Chondrocyte (in vitro differentiated cells): Measurements from ENCODE around the gene PCSK4. TPM values are rescaled to one million over a fixed set of nuclear protein-coding genes. Genes with fewer than 3 reads are reported as not detected.

Experiments used
- DNase-seq: peaks from one replicate; pipeline ENCODE4 v3.0.0; 2021; ENCODE audit warnings: mixed read lengths, low spot score
- H3K27ac Mint-ChIP-seq: one replicate; pipeline ENCODE4 v1.8.0; 2021; ENCODE audit warnings: mild to moderate bottlenecking, moderate library complexity, mixed read lengths; ENCODE audit not compliant: unreplicated experiment
- H3K27me3 Mint-ChIP-seq: 2 replicates; pipeline ENCODE4 v1.8.0; 2021; ENCODE audit warnings: low read depth, mixed read lengths
- H3K36me3 Mint-ChIP-seq: 2 replicates; pipeline ENCODE4 v1.8.0; 2021; ENCODE audit warnings: low read depth, mixed read lengths
- H3K4me1 Mint-ChIP-seq: 2 replicates; pipeline ENCODE4 v1.8.0; 2021; ENCODE audit warnings: low read depth, mild to moderate bottlenecking, mixed read lengths
- H3K4me3 Mint-ChIP-seq: one replicate; pipeline ENCODE4 v1.8.0; 2021; ENCODE audit warnings: mild to moderate bottlenecking, moderate library complexity, mixed read lengths; ENCODE audit not compliant: unreplicated experiment
- H3K9me3 Mint-ChIP-seq: 2 replicates; pipeline ENCODE4 v1.8.0; 2021; ENCODE audit warnings: low read depth, mixed read lengths
- CTCF ChIP-seq: fragments of 200-600 bp; sonication (generic); IDR thresholded peaks from 2 replicates; pipeline ENCODE4 v1.5.0; 2021; ENCODE audit warnings: antibody characterized with exemption, mild to moderate bottlenecking, moderate library complexity
- total RNA-seq: library from RNA; stranded (reverse); gene quantifications from 3 replicates; pipeline ENCODE4 v1.2.1, GENCODE V29; 2021

The PCSK4 gene
- total RNA-seq, 1 donor from 2014 or later = 3.9 TPM

DNA sequence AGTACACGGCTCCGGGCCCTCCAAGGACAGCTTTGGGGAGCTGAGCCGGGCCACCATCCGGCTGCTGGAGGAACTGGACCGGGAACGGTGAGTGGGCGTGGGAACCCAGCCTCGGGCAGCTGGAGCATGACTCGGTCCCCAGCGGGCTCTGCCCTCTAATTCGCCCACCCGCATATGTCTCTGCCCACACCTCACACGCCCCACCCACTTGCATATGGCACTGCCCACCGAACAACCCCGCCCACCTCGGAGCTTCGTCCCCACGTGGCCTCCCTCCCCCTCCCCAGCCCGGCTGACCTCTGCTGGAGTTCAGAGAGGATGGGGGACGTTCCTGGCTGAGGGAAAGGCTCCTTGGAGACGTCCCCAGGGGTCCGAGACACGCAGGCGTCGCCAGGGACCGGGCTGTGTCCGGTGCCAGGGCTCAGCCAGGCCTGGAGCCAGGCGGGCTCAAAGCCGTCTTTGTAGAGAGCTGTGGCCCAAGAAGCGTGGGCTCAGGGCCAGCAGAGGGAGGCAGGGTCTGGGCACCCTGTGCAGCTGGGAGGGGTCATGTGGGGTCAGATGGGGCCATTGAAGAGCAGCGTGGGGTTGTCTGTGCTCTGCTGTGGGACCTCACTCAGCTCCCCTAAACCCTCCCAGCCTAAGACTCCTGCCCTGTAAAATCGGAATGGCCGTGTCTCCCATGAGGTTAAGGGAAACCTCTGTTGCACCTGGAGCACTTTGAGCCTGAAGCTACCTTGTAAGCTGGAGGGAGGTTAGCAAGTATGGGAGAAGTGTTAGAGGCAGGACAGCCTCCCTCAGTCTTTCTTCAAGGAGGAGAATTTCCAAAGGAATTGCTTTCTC is 36.4 kb downstream of the PCSK4 start:
- peak; percentile 27 for TF ChIP-seq CTCF
- Mint-ChIP-seq H3K27ac (no peak overlapping the region), H3K9me3 (no peaks in the 10 kb centered on the region), H3K27me3 (peaks cover 24% of the 10 kb centered on the region), H3K4me3 (no peak overlapping the region), H3K36me3 (peaks cover 2% of the 10 kb centered on the region), H3K4me1 (peaks cover 16% of the 10 kb centered on the region)
- DNase-seq = no peak

DNA sequence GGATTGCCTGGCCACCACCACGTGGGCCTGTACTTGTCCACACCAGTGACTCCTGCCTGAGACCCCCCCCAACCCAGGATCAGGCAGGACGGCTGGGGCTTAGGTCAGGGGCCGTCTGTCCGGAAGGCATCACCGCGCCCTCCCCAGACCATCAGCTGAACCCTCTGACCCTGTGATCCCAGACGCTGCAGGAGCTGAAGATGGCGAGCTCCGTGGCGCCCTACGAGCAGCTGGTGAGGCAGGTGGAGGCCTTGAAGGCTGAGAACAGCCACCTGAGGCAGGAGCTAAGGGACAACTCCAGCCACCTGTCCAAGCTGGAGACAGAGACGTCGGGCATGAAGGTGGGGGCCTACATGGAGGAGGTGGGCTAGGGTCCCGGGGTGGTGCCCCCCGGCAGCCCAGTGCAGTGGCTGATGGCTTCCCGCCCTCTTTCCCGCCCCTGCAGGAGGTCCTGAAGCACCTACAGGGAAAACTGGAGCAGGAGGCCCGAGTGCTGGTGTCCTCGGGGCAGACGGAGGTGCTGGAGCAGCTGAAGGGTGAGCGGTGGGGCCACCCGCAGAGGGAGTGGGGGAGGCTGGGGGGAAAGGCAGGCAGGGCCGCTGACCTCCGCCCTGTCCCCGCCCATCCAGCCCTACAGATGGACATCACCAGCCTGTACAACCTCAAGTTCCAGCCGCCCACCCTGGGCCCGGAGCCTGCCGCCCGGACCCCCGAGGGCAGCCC is 37.2 kb downstream of the PCSK4 start:
- Mint-ChIP-seq H3K27me3 (peaks cover 24% of the 10 kb centered on the region), H3K4me3 (no peak overlapping the region), H3K27ac (no peak overlapping the region)

GRCh38 chr19:1451916-1452801 is 38.0 kb downstream of the PCSK4 start:
- peaks cover 17% of the 10 kb centered on the region for H3K4me1 Mint-ChIP-seq
- no peak overlapping the region for H3K27ac Mint-ChIP-seq
- no peak for DNase-seq
- no peak for TF ChIP-seq CTCF
- peaks cover 26% of the 10 kb centered on the region for H3K27me3 Mint-ChIP-seq
- no peaks in the 10 kb centered on the region for H3K9me3 Mint-ChIP-seq
- no peak overlapping the region for H3K4me3 Mint-ChIP-seq
- peaks cover 2% of the 10 kb centered on the region for H3K36me3 Mint-ChIP-seq

More for the DNA sequence above, 37.2 kb downstream of the PCSK4 start:
- peaks cover 2% of the 10 kb centered on the region for H3K36me3 Mint-ChIP-seq
- H3K9me3 Mint-ChIP-seq = no peaks in the 10 kb centered on the region
- no peak for TF ChIP-seq CTCF
- DNase-seq = no peak
- H3K4me1 Mint-ChIP-seq = peaks cover 17% of the 10 kb centered on the region

- Mint-ChIP-seq H3K36me3 (peaks cover 2% of the 10 kb centered on the region), H3K9me3 (no peaks in the 10 kb centered on the region), H3K27me3 (peaks cover 26% of the 10 kb centered on the region), H3K4me1 (peaks cover 17% of the 10 kb centered on the region), H3K27ac (no peak overlapping the region), H3K4me3 (peak overlapping the region; percentile 15)
- DNase-seq = no peak
- no peak for TF ChIP-seq CTCF
Observed at GRCh38 chr19:1450735-1451731, 39.1 kb downstream of the PCSK4 start.
